GM18517 (cell line): ENCODE measurements around the gene PANX1.

Experiments
- ATAC-seq: cut with Tn5 transposase; IDR thresholded peaks from one replicate; pipeline ENCODE4 v1.9.1; 2021; ENCODE audit warnings: mild to moderate bottlenecking, moderate library complexity; ENCODE audit not compliant: unreplicated experiment

The PANX1 gene

DNA sequence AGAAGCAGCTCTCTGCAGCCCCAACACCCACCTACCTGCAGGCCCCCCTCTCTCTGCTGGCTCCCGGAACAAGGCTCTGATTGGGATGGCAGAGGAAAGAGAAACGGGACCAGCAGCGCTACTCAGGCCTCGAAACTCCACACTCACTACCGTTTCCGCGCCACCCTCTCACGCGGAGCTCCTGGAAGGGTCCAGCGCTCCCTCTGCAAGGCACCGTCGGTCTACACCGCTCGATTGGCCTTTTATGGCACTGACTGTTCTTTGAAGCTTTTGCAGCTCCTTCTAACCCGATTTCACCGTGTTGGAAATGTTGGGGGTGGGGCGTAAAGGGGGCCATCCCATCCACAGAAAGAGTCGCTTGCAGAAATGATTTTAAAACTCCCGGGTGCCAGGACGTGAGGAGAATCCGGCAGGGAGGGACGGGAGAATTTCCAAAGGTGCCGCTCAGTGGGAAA lies 323 bp upstream of the PANX1 start:
- ATAC-seq: peak; percentile 9

- ATAC-seq: no peak
These were observed 1.1 kb downstream of the PANX1 start for GRCh38 chr11:94129512-94130297.

- ATAC-seq: no peak
These were observed 1.8 kb downstream of the PANX1 start for GRCh38 chr11:94130298-94131046.

DNA sequence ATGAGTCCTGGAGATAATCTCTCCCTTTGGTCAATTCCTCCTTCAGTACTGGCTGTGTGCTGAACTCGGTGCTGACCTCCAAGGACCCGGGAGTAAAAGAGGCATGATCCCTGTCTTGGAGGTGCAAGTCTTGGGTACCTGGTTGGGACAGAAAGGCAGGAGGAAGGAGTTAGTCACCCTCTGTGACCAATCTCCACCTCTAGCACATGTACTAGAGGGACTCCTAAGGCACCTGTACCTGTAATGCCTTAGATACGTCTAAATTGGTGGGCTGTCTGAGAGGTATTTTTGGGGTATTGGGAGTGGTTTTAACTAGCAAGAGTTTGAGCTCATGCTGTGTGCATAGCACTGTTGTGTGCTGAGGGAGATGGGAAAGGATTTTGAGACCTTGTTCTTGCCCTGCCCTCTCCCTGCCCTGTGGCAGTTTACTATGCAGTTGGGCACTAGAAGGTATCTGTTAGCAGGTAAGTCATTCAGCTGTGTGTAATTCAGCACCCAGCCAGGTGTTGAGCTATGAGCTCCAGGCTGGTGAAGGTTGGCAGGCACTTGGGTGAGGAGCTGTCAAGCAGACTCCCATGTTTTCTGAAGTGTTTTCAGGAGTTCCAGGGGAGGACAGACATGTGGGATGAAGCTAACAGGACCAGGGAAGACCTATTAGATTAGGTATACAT lies 2.5 kb downstream of the PANX1 start:
- ATAC-seq: no peak

DNA sequence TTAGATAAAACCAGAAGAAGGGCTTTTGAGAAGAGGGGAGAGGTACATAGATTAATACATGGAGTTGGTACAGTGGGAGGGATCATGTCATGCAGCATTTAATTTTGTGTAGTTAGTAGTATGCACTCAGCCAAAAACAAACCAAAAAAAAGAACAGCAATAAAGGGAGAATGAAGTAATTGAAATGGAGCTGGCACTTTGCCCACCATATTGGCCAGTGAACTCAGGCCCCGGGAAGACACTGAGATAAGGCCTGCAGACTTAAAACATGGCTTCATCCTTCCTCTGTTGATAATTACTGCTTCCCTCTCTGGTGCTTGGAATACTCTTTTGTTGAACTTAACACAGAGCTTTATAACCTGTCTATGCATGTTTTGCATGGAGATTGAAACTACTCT lies 3.1 kb downstream of the PANX1 start:
- ATAC-seq: no peak

DNA sequence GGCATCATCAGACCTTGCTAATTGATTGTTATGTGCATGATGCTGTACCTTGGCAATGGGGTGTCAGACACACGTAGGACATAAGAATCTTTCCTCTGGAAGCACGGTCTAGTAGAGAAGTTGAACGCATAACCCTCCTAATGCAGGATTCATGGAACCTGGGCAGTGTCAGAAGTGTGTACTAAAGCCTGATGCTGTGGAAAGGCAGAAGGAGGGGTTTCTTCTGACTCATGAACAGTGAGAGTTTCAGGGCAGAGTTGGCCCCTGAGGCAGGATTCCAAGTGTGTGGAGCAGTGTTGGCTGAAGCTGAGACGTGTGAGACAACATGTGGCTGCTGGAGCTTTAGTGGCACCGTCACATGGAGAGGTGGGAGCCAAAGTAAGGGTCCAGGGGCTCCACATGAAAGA lies 3.5 kb downstream of the PANX1 start:
- ATAC-seq: no peak

GRCh38 chr11:94132823-94133408 lies 4.3 kb downstream of the PANX1 start:
- ATAC-seq: no peak

- no peak for ATAC-seq
These were observed 5.1 kb downstream of the PANX1 start for GRCh38 chr11:94133752-94134151.

DNA sequence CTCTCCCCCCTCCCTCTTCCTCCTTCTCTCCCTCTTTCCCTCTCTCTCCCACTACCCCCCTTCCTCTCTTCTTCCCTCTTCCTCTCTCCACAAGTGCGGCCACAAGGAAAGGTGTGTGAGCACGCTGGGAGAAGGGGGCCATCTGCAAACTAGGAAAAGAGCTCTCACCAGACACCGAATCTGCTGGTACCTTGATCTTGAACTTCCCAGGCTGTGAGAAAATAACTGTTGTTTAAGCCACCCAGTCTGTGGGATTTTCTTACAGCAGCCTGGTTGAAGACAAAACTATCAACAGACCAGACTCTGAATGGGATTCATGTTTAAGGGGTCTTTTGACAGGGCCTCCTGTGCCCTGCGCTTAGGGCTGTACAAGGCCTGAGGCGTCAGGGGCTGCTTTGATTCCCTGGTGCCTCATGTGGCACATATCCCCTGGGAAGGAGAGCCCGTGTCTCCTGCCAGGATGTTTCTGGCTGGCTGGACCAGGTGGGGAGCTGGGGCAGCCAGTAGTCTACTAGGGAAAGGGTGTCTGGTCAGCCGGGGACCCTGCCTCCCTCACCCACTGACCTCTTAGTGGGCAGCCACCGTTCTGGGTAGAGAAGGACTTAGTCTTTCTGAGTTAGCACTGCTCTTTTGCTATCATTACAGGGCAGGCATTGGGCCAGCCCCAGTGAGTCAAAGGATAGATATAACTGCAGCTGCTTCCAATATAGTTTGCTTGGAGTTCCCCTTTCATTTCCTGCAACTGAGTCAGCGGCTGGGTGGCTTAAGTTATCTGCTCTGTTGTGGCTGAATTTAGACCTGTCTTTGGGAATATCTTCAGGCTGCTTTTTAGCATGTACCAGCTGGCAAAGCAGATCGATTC lies 6.2 kb downstream of the PANX1 start:
- no peak for ATAC-seq

DNA sequence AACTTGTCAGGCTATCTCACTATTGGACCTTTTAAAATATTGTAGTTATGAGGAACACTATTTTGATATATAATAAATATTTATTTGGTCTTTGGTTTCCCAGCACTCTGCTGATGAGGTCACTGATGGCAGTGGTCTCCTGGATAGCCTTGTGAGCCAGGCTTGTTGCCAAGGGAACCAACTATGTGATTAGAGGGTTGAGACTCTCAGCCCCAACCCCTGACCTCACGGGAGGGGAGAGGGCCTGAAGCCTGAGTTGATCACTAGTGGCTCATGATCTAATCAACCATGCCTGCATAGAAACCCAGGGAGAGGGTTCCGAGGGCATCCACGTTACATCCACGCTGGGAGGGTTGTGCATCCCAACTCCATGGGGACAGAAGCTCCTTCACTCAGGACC lies 10.8 kb downstream of the PANX1 start:
- no peak for ATAC-seq

DNA sequence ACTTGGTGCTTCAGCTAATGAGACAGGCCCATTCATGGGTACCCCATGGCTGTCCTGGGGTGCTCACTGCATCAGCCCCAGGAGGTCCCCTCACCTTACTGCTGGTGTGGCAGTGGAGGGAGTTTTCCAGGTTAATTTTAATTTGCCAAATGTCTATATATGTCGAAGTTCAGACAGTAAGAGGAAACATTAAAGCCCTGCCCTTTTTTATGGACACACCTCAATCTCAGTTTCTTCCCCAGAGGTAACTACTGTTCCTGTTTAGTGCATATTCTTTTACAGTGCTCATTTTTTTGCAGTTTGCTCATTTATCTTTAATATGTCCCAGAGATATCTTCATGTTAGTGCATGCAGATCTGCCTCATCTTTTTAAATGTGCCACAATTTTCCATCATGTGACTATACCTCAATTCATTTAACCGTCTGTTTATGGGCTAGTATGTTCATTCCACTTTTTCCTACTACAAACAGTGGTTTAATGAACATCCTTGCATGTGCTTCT lies 11.6 kb downstream of the PANX1 start:
- no peak for ATAC-seq

DNA sequence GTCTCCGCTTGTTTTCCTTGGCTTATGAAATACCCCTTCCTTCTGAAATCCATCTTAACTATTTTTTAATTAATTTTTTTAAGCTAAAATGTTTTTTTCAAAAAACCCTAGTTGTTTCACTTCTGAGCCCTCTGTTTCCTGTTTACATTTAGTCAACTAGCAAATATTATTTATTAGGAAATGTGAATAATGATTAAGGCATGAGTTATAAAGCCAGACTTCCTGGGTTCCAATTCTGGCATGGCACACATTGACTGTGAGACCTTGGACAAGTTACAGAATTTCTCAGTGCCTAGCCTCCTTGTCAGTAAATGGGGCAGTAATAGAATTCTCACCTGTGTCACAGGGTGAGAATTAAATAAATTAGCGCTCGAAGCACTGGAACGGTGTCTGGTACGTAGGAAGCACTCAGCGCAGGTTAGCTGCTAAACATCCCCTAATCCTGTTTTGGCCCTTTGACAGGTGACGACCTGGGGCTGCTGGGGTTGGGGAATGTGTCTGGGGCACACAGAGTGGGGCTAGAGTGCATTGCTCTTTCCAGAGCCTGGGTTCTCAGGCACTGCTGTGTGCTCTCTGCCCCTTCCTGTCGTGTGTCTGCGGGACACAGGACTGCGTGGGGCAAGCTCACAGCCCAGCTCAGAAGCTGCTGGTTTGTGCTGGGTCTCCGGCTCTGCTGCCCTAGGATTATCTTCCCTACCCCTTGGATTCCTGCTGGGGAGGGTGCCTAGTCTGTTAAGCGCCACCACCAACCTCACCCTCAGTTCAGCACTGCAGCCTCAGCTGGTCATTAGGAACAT lies 13.1 kb downstream of the PANX1 start:
- no peak for ATAC-seq

- ATAC-seq: no peak
These were observed 14.0 kb downstream of the PANX1 start for GRCh38 chr11:94142308-94143281.

- ATAC-seq: no peak
These were observed 15.6 kb downstream of the PANX1 start for GRCh38 chr11:94144216-94144615.

DNA sequence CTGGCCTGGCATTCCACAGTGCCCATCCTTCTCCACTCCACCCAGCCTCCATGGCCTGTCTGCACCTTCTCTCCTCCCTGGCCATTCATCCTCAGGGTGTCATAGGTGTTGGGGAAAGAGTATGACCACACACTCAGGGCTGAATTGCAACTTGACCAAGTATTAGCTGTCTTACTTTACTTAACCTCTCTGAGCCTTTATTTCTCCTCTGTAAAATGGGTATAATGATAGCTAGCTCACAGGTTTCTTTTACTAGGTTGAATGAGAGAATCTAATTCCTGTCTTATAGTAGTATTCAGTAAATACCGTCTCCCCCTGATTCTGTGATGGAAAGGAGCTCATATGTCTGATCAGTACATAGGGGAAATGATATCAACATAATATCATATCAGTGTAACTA lies 16.0 kb downstream of the PANX1 start:
- no peak for ATAC-seq

DNA sequence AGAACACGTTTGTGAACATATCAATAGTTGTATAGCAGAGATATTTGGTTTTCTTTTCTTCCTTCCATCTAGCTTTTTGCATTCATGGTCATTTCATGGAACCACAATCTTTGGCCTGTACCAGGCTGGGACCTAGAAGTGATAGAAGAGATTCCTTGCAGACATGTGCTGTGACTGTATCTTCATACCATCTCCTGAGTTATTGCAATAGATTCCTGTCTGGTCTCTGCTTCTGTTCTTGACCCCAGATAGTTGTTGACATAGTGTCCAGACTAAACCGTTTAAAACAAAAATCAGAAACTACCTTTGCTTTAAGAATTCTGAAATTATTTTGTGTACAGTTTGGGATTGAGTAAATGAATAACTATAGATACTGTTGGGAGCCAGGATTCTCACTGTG lies 16.8 kb downstream of the PANX1 start:
- ATAC-seq: no peak

- no peak for ATAC-seq
These were observed 17.3 kb downstream of the PANX1 start for GRCh38 chr11:94145916-94146315.

DNA sequence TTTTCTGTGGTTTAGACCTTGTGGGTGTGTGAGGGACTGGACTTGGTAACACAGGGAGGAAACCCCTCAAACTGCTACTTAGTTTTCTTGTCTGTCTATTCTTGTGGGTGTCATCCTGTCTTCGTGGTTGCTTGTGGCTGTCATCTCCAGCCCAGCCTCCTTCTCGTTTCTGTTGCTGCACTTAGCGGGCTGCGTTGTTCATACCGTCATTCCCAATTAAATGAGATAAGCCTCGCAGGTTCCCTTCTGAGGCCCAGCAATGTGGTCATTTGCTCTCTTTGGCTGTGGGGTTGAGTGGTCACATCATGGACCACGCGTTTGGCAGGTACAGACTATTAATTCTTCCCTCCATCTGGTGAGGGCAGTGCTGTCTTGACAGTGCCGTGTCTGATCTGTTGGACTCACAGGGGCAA lies 18.8 kb downstream of the PANX1 start:
- ATAC-seq: no peak
